ENCODE measurements around the gene ADGRA1.

Gene ADGRA1, protein sequence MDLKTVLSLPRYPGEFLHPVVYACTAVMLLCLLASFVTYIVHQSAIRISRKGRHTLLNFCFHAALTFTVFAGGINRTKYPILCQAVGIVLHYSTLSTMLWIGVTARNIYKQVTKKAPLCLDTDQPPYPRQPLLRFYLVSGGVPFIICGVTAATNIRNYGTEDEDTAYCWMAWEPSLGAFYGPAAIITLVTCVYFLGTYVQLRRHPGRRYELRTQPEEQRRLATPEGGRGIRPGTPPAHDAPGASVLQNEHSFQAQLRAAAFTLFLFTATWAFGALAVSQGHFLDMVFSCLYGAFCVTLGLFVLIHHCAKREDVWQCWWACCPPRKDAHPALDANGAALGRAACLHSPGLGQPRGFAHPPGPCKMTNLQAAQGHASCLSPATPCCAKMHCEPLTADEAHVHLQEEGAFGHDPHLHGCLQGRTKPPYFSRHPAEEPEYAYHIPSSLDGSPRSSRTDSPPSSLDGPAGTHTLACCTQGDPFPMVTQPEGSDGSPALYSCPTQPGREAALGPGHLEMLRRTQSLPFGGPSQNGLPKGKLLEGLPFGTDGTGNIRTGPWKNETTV

DNA sequence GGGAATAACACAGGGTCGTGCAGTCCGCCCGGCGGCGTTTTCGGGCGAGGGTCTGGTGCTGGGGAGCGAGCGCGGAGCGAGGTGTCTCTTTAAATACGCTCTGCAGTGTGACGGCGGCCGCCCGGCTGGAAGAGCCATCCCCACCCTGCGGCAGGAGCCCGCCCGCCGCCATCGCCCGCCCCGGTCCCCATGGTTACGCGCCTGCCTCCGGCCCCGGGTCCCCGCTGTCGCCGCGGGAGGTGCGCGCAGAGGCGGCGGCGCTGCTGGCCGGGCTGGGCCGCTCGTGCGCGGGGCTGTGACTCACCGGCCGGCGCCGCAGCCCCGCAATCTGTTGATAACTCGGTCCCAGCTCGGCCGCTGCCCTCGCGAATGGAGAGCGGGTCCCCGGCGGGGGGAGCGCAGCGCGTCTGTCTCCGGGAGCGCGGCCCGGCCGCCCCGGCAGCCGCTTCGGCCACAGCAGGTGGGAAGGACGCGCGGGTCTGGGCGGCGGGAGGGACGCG, at the start of gene ADGRA1:
ADGRA1 (plus strand) TSS at position 246 of the 500 bp plus-strand sequence. CDS start 986 bp downstream, outside the sequence.
- H3K27ac ChIP-seq, result no peak within 1 kb of the TSS
- DNase-seq, result no peak
- TF ChIP-seq, protein P1, sequence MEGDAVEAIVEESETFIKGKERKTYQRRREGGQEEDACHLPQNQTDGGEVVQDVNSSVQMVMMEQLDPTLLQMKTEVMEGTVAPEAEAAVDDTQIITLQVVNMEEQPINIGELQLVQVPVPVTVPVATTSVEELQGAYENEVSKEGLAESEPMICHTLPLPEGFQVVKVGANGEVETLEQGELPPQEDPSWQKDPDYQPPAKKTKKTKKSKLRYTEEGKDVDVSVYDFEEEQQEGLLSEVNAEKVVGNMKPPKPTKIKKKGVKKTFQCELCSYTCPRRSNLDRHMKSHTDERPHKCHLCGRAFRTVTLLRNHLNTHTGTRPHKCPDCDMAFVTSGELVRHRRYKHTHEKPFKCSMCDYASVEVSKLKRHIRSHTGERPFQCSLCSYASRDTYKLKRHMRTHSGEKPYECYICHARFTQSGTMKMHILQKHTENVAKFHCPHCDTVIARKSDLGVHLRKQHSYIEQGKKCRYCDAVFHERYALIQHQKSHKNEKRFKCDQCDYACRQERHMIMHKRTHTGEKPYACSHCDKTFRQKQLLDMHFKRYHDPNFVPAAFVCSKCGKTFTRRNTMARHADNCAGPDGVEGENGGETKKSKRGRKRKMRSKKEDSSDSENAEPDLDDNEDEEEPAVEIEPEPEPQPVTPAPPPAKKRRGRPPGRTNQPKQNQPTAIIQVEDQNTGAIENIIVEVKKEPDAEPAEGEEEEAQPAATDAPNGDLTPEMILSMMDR (IDR thresholded peaks at IDR 0.05), result no peak
- H3K4me3 ChIP-seq, result peak within 1 kb of the TSS in 1 of 2 donors; percentile 8
- peaks cover 0 to 89% of the 10 kb centered on the region in 2 donors for H3K27me3 ChIP-seq
- H3K4me1 ChIP-seq, result peaks cover 0 to 19% (median 11%) of the 10 kb centered on the region in 4 donors
- H3K36me3 ChIP-seq, result no peaks in the 10 kb centered on the region
- H3K9me3 ChIP-seq, result no peaks in the 10 kb centered on the region
- intact Hi-C loops (cut with DNase I; ENCODE audit: low total_unique reads), result no loop called here

DNA sequence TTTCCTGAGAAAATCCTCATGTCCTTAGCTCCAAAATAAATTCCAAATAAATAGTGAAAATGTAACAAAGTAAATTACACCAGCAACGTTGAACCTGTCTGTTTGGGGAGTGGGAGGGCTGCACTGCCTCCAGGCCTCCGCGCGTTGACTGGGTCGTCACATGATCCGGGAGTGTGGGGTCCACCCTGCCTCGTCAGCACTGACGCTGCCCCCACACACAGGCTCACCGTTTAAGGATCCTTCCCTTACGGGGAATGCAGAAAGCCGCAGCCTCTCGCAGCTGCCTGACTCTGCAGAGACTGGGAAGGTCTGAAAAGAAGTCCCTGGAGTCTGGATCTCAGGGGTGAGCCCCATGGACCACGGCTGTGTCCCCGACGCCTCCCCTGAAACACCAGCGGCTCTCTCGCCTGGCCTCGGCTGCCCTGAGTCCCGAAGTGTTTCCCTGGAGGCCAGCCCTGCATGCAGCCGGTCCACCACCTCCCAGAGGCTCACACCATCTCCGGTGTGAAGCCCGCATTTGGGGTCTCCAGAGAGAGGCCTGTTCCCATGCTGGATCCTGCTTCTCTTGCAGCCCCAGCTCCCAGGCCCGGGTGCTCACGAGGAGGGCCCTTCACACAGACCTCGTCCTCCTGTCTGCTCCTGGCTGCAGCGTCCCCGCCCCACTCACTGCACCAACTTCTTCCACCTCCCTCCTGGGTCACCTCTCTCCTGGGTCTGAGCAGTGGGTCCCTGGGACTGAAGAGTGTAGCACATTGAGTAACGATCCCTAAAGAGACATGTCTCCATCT, 49.5 kb upstream of the ADGRA1 start:
- DNase-seq, result no peak
- no peaks in the 10 kb centered on the region for H3K9me3 ChIP-seq
- H3K4me3 ChIP-seq, result no peak overlapping the region
- intact Hi-C loops (cut with DNase I; ENCODE audit: low total_unique reads), result no loop called here
- H3K36me3 ChIP-seq, result no peaks in the 10 kb centered on the region
- peaks cover 0 to 52% of the 10 kb centered on the region in 2 donors for H3K27me3 ChIP-seq
- no peak overlapping the region for H3K27ac ChIP-seq
- H3K4me1 ChIP-seq, result no peaks in the 10 kb centered on the region
- TF ChIP-seq, protein P1 (IDR thresholded peaks at IDR 0.05), result no peak

DNA sequence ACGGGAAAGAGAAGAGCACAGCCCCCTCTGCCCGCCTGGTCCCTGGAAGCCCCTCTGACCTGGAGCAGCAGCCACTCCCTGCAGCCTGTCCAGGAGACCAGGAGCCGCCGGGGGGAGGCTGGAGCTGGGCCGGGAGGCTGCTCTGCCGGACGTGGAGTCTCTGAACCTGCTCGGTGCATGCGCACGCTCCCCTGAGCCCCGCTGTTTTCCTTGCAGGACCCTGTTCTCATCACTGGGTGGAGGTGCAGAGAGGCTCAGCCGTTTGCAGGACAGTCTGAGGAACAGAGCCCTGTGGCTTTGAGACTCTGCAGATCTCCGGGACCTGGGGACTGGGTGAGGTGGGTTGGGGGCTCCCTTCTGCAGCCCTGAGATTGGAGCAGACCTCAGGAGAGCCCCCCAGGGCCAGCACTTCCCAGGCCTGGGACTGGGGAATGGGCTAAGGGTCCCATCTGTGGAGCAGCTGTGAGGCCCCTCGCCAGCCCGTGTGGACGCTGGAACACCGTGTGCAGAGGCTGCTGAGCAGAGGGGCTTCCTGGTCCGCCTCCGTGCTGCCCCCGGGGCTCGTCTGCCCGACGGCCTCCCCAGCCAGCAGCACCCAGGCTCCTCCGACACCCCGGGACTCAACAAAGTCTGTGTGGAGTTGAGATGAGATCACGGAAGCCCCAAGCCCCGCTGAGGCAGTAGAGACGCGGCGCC, 48.5 kb upstream of the ADGRA1 start:
- DNase-seq, result no peak
- Histone ChIP-seq H3K27ac (no peak overlapping the region), H3K27me3 (peaks cover 0 to 60% of the 10 kb centered on the region in 2 donors), H3K9me3 (no peaks in the 10 kb centered on the region), H3K4me3 (no peak overlapping the region), H3K36me3 (no peaks in the 10 kb centered on the region), H3K4me1 (no peaks in the 10 kb centered on the region)
- intact Hi-C loops (cut with DNase I; ENCODE audit: low total_unique reads), result no loop called here
- TF ChIP-seq, protein P1 (IDR thresholded peaks at IDR 0.05), result no peak

DNA sequence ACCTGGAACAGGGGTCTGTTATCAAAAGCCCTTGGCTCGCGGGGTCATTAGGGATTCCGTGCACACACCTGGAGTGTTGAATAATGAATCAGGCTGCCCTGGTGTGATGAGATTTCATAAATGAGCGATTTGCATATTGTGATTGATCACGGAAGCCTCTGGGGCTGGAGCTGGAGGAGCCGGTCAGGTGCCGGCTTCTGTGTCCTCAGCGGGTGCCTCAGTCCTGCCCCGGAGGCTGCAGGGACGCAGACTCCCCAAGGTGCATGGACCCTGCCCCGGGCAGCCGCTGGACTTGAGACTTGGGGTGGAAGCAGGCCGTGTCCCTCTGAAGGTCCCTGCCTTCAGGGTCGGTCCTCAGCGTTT, 47.9 kb upstream of the ADGRA1 start:
- no peak overlapping the region for H3K4me3 ChIP-seq
- intact Hi-C loops (cut with DNase I; ENCODE audit: low total_unique reads), result no loop called here
- no peak overlapping the region for H3K27ac ChIP-seq
- no peak for DNase-seq
- TF ChIP-seq, protein P1 (IDR thresholded peaks at IDR 0.05), result no peak
- H3K27me3 ChIP-seq, result peaks cover 0 to 65% of the 10 kb centered on the region in 2 donors
- no peaks in the 10 kb centered on the region for H3K4me1 ChIP-seq
- H3K36me3 ChIP-seq, result no peaks in the 10 kb centered on the region
- no peaks in the 10 kb centered on the region for H3K9me3 ChIP-seq

DNA sequence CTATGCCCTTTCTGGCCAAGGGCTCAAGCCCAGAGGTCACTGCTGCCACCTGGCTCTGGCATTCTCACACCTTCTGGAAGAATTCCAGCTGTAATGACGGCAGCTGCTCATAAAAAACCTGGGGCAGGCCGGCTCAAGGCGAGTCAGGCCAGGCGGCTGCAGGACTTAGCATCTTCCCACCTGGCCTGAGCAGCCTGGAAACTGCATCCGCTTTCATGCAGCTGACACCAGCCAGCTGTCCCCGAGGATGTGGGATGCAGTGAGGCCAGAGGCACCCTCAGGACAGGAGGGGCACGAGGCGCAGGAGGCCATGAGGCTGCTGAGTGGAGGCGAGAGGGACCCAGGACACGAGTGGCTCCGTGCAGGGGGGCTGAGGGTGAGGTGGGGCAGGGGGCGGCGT, 47.5 kb upstream of the ADGRA1 start:
- DNase-seq, result no peak
- TF ChIP-seq, protein P1 (IDR thresholded peaks at IDR 0.05), result no peak
- no peaks in the 10 kb centered on the region for H3K9me3 ChIP-seq
- intact Hi-C loops (cut with DNase I; ENCODE audit: low total_unique reads), result no loop called here
- H3K4me1 ChIP-seq, result no peaks in the 10 kb centered on the region
- H3K27me3 ChIP-seq, result peaks cover 0 to 66% of the 10 kb centered on the region in 2 donors
- no peak overlapping the region for H3K27ac ChIP-seq
- no peaks in the 10 kb centered on the region for H3K36me3 ChIP-seq
- no peak overlapping the region for H3K4me3 ChIP-seq

Data from tibial artery (tissue), 4 donors.